Loucy (cell line): Measurements from ENCODE around the gene CPED1.

Experiments used
- H2AFZ ChIP-seq: fragments of 200-600 bp; sonication (generic); 2 replicates; pipeline ENCODE4 v1.6.0; 2016; ENCODE audit warnings: antibody characterized with exemption, mild to moderate bottlenecking, low read length, moderate library complexity
- H3F3A ChIP-seq: fragments of 200-600 bp; 2 replicates; pipeline ENCODE4 v1.6.0; 2016; ENCODE audit warnings: antibody characterized with exemption, low read depth, mild to moderate bottlenecking
- H3K27me3 ChIP-seq: fragments of 200-600 bp; sonication (generic); 2 replicates; pipeline ENCODE4 v1.6.1; 2014; ENCODE audit warnings: low read length, mild to moderate bottlenecking; ENCODE audit not compliant: insufficient read depth, poor library complexity, severe bottlenecking
- H3K36me3 ChIP-seq: fragments of 200-600 bp; sonication (generic); 2 replicates; pipeline ENCODE4 v1.6.1; 2016; ENCODE audit warnings: low read length; ENCODE audit not compliant: insufficient read depth
- H3K4me1 ChIP-seq: fragments of 200-600 bp; sonication (generic); 2 replicates; pipeline ENCODE4 v1.5.1; 2014; ENCODE audit warnings: low read length, mild to moderate bottlenecking; ENCODE audit not compliant: insufficient read depth, poor library complexity, severe bottlenecking
- H3K4me2 ChIP-seq: fragments of 200-600 bp; sonication (generic); 2 replicates; pipeline ENCODE4 v1.6.0; 2014; ENCODE audit warnings: antibody characterized with exemption, low read length, low read depth, mild to moderate bottlenecking; ENCODE audit not compliant: poor library complexity, severe bottlenecking
- H3K4me3 ChIP-seq: fragments of 200-600 bp; sonication (generic); 2 replicates; pipeline ENCODE4 v1.5.1; 2014; ENCODE audit warnings: low read length, mild to moderate bottlenecking, mixed read lengths; ENCODE audit not compliant: poor library complexity, severe bottlenecking
- H3K79me2 ChIP-seq: fragments of 200-600 bp; sonication (generic); 2 replicates; pipeline ENCODE4 v1.6.1; 2014; ENCODE audit warnings: low read length; ENCODE audit not compliant: insufficient read depth
- H3K9ac ChIP-seq: fragments of 200-600 bp; sonication (generic); 2 replicates; pipeline ENCODE4 v1.6.0; 2014; ENCODE audit warnings: mild to moderate bottlenecking, low read depth, low read length, moderate library complexity; ENCODE audit not compliant: poor library complexity, severe bottlenecking
- H3K9me2 ChIP-seq: fragments of 200-600 bp; sonication (generic); replicated peaks from 2 replicates; pipeline ENCODE4 v1.6.1; 2016; ENCODE audit warnings: low read depth, low read length, mixed read lengths
- H3K9me3 ChIP-seq: fragments of 200-600 bp; sonication (generic); 2 replicates; pipeline ENCODE4 v1.6.1; 2014; ENCODE audit warnings: mild to moderate bottlenecking, antibody characterized with exemption, low read length, low read depth; ENCODE audit not compliant: insufficient read depth
- H4K20me1 ChIP-seq: fragments of 200-600 bp; sonication (generic); 2 replicates; pipeline ENCODE4 v1.6.0; 2014; ENCODE audit warnings: antibody characterized with exemption, low read length, mild to moderate bottlenecking; ENCODE audit not compliant: insufficient read depth, poor library complexity, severe bottlenecking
- CTCF ChIP-seq: fragments of 200-600 bp; sonication (generic); conservative IDR thresholded peaks from 2 replicates; pipeline ENCODE4 v1.5.1; 2014; ENCODE audit warnings: mild to moderate bottlenecking, antibody characterized with exemption, low read length
- EZH2phosphoT487 ChIP-seq: fragments of 200-600 bp; IDR thresholded peaks from 2 replicates; pipeline ENCODE4 v1.6.1; 2018; ENCODE audit warnings: antibody characterized with exemption, mild to moderate bottlenecking, moderate library complexity, borderline replicate concordance

Gene CPED1

DNA sequence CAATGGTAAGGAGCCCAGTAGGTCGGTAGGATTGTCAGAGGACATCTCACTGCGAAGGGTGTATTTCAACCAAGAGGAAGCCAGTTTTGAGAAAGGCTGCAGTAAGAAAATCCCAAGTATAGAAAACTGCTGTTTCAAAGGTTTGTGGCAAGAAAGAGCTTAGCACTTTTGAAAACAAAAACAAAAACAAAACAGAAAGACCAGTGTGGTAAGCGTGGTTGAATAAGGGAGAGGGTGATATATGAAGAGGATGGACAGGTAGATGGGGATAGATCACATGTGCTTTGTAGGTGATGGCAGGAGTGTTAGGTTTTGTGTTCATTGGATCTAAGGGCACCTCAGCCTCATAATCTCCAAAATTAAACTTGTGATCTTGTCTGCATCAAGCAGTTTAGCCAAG, 198.7 kb downstream of the CPED1 start:
- H3K36me3 ChIP-seq: no peaks in the 10 kb centered on the region
- H3K9me3 ChIP-seq: no peaks in the 10 kb centered on the region
- no peak overlapping the region for H3K4me2 ChIP-seq
- H3K4me1 ChIP-seq: no peaks in the 10 kb centered on the region
- H4K20me1 ChIP-seq: no peaks in the 10 kb centered on the region
- H3K27me3 ChIP-seq: no peaks in the 10 kb centered on the region
- no peaks in the 10 kb centered on the region for H3K9me2 ChIP-seq
- H2AFZ ChIP-seq: no peak overlapping the region
- no peak overlapping the region for H3K9ac ChIP-seq
- H3K79me2 ChIP-seq: no peaks in the 10 kb centered on the region
- H3F3A ChIP-seq: no peaks in the 10 kb centered on the region
- no peak overlapping the region for H3K4me3 ChIP-seq
- TF ChIP-seq EZH2phosphoT487 (no peak), CTCF (no peak)

- H3K9me2 ChIP-seq: no peaks in the 10 kb centered on the region
- no peaks in the 10 kb centered on the region for H3F3A ChIP-seq
- no peaks in the 10 kb centered on the region for H3K79me2 ChIP-seq
- no peaks in the 10 kb centered on the region for H3K9me3 ChIP-seq
- H3K27me3 ChIP-seq: no peaks in the 10 kb centered on the region
- H3K4me1 ChIP-seq: no peaks in the 10 kb centered on the region
- no peak for TF ChIP-seq EZH2phosphoT487
- TF ChIP-seq CTCF: no peak
- no peak overlapping the region for H3K4me2 ChIP-seq
- H4K20me1 ChIP-seq: no peaks in the 10 kb centered on the region
- H3K36me3 ChIP-seq: no peaks in the 10 kb centered on the region
- no peak overlapping the region for H2AFZ ChIP-seq
- no peak overlapping the region for H3K4me3 ChIP-seq
- no peak overlapping the region for H3K9ac ChIP-seq
These were observed 199.2 kb downstream of the CPED1 start for GRCh38 chr7:121187676-121188075.

- Histone ChIP-seq H4K20me1 (no peaks in the 10 kb centered on the region), H3K4me1 (no peaks in the 10 kb centered on the region), H3K27me3 (no peaks in the 10 kb centered on the region), H3K9me2 (no peaks in the 10 kb centered on the region), H3K36me3 (no peaks in the 10 kb centered on the region), H3K9me3 (no peaks in the 10 kb centered on the region), H3K4me2 (no peak overlapping the region), H3K4me3 (no peak overlapping the region), H3K79me2 (no peaks in the 10 kb centered on the region), H3K9ac (no peak overlapping the region), H3F3A (no peaks in the 10 kb centered on the region), H2AFZ (no peak overlapping the region; the same call in 1 of the 2 replicates)
- TF ChIP-seq CTCF: no peak
- TF ChIP-seq EZH2phosphoT487: no peak
These were observed 204.3 kb downstream of the CPED1 start for GRCh38 chr7:121192834-121193233.
